ENCODE measurements around the gene RPL22. TPM values are rescaled to one million over a fixed set of nuclear protein-coding genes. Genes with fewer than 3 reads are reported as not detected.

Gene RPL22
- total and polyA plus RNA-seq, 2 of the 8 experiments (the other 6 are each of a cell fraction or from before 2014, with no cell fraction given): 133 to 521 TPM

- peak overlapping the region; percentile 95 for H2BK12ac ChIP-seq (ENCODE audit: low read depth, low read length)
- H3K56ac ChIP-seq (replicated peaks; ENCODE audit: insufficient read length, low read depth, low read length): peak overlapping the region; percentile 27
- H3K4ac ChIP-seq (replicated peaks; ENCODE audit: insufficient read length, low read depth, low read length): peak overlapping the region; percentile 86
- ChIA-PET POLR2A (ENCODE audit: partially characterized antibody) (interaction anchor here (0.5 to 6.9 kb wide), 16 partner anchors 7 to 197 kb away, joined by 3 to 64 read pairs (median 4); partner anchors contain the start of genes RNF207 and RPL22), CTCF (ENCODE audit: partially characterized antibody) (interaction anchor here (0.6 to 19.1 kb wide), 13 partner anchors 10 to 198 kb away, joined by 3 to 353 read pairs (median 4); partner anchors contain the start of genes RNF207 and RPL22)
- H3K79me1 ChIP-seq (ENCODE audit: low read depth, low read length): no peaks in the 10 kb centered on the region
- peak overlapping the region; percentile 83 for H4K91ac ChIP-seq (replicated peaks; ENCODE audit: insufficient read length, low read length)
- peaks cover 14% of the 10 kb centered on the region; the same call in 1 of the 2 replicates for H3K23me2 ChIP-seq (ENCODE audit: low read depth, low read length)
- H3K14ac ChIP-seq (ENCODE audit: insufficient read length): peak overlapping the region; percentile 62
- H2AFZ ChIP-seq (ENCODE audit: low read length): no peak overlapping the region
- peak overlapping the region; percentile 87 for H2BK120ac ChIP-seq (replicated peaks; ENCODE audit: low read depth, low read length)
- no peaks in the 10 kb centered on the region; a peak in 1 of 4 replicates for H3K79me2 ChIP-seq (ENCODE audit: control insufficient read depth in 1 of 2, insufficient read depth in 2 of 2, low read length in 2 of 2)
- peak overlapping the region in 3 of 4 experiments; percentile 9 to 91 (median 17); a peak in 5 of 8 replicates for H3K4me3 ChIP-seq (ENCODE audit: extremely low read depth in 1 of 4, insufficient read depth in 2 of 4, low read depth in 3 of 4, low read length in 4 of 4)
- peak overlapping the region in 3 of 4 experiments; percentile 18 to 50 (median 45); a peak in 5 of 7 replicates for H3K9ac ChIP-seq (replicated peaks in 1 of 4; ENCODE audit: extremely low read depth in 1 of 4, low read depth in 3 of 4, low read length in 3 of 4)
- peaks cover under 1 to 3% of the 10 kb centered on the region in 2 experiments for H4K20me1 ChIP-seq (replicated peaks in 1 of 2; ENCODE audit: control insufficient read depth in 1 of 2, insufficient read depth in 2 of 2, low read length in 2 of 2)
- peaks cover 2 to 9% (median 7%) of the 10 kb centered on the region in 4 experiments; a peak in 5 of 7 replicates for H3K27me3 ChIP-seq (replicated peaks in 1 of 4; ENCODE audit: control insufficient read depth in 3 of 4, extremely low read depth in 1 of 4, insufficient read depth in 3 of 4, low read length in 3 of 4)
- peak overlapping the region; percentile 65; the same call in 1 of the 2 replicates for H2AK5ac ChIP-seq (ENCODE audit: low read depth, low read length)
- H2BK5ac ChIP-seq (ENCODE audit: low read depth, low read length): peak overlapping the region; percentile 84; the same call in 1 of the 2 replicates
- WGBS, 2 experiments (ENCODE audit: extremely low coverage in 1 of 2, insufficient coverage in 1 of 2, insufficient read length in 1 of 2, insufficient replicate concordance in 2 of 2, low coverage in 1 of 2, low lambda C conversion rate in 2 of 2, missing lambda C conversion rate in 1 of 2): 20% methylated on average over 19 of the region's 33 CpGs; no CpG with 5 or more reads in 1 of the 2 experiments
- no peak overlapping the region; the same call in 1 of the 2 replicates for H2BK15ac ChIP-seq (ENCODE audit: low read length)
- no peak overlapping the region for H3K23ac ChIP-seq (ENCODE audit: insufficient read length)
- peak overlapping the region; percentile 99 for H3K18ac ChIP-seq (ENCODE audit: extremely low read depth, low read length)
- no peak for FAIRE-seq
- peaks cover 18 to 50% (median 36%) of the 10 kb centered on the region in 4 experiments for H3K4me1 ChIP-seq (replicated peaks in 1 of 4; ENCODE audit: control insufficient read depth in 3 of 4, insufficient read depth in 4 of 4, low read length in 3 of 4)
- peak overlapping the region; percentile 69 for H4K5ac ChIP-seq (ENCODE audit: insufficient read length, low read depth, low read length)
- peak overlapping the region; percentile 95 for H4K8ac ChIP-seq (ENCODE audit: extremely low read depth, insufficient read depth, low read length)
- DNase-seq (ENCODE audit: low read depth in 1 of 2, low spot score in 2 of 2): peak in 1 of 2 experiments; percentile 66
- peak overlapping the region; percentile 46; the same call in 1 of the 2 replicates for H3K27ac ChIP-seq (ENCODE audit: low read depth, low read length)
- peak overlapping the region; percentile 36 for H2BK20ac ChIP-seq (ENCODE audit: low read length)
- no peaks in the 10 kb centered on the region for H3K36me3 ChIP-seq (ENCODE audit: control insufficient read depth in 2 of 4, insufficient read depth in 4 of 4, low read length in 3 of 4)
- no peaks in the 10 kb centered on the region for H3K9me3 ChIP-seq (ENCODE audit: insufficient read depth in 2 of 2, low read depth in 1 of 2, low read length in 1 of 2)
- peak overlapping the region; percentile 87 to 89 for H3K4me2 ChIP-seq (ENCODE audit: insufficient read depth in 1 of 2, low read depth in 2 of 2, low read length in 2 of 2)
- TF ChIP-seq POLR2AphosphoS5 (IDR thresholded peaks at IDR 0.05; ENCODE audit: low read depth, low read length): no peak
- TF ChIP-seq ASH2L (IDR thresholded peaks at IDR 0.05; ENCODE audit: low read length): no peak
- TF ChIP-seq GTF2F1 (IDR thresholded peaks at IDR 0.05; ENCODE audit: borderline replicate concordance, low read depth, low read length): no peak
- no peak for TF ChIP-seq JUN (IDR thresholded peaks at IDR 0.05; ENCODE audit: low read depth, low read length)
- TF ChIP-seq TBP (IDR thresholded peaks at IDR 0.05; ENCODE audit: low read depth, low read length): no peak
- no peak for TF ChIP-seq HDAC2 (IDR thresholded peaks at IDR 0.05; ENCODE audit: borderline replicate concordance in 1 of 2, low read depth in 2 of 2, low read length in 2 of 2)
- no peak for TF ChIP-seq POLR2A (IDR thresholded peaks at IDR 0.05; ENCODE audit: control extremely low read depth in 1 of 2, low read depth in 2 of 2, low read length in 2 of 2)
- no peak for TF ChIP-seq CHD2 (IDR thresholded peaks at IDR 0.05; ENCODE audit: low read length)
- no peak for TF ChIP-seq YY1 (IDR thresholded peaks at IDR 0.05; ENCODE audit: low read depth, low read length)
- no peak for TF ChIP-seq MAFK (IDR thresholded peaks at IDR 0.05; ENCODE audit: low read depth, low read length)
- no peak for TF ChIP-seq USF2 (IDR thresholded peaks at IDR 0.05; ENCODE audit: low read length)
Observed at GRCh38 chr1:6241107-6241886, 41.9 kb upstream of the RPL22 start.
